SK-N-MC (cell line): ENCODE data around the gene ADAMTSL3.

Experiments
- EZH2 ChIP-seq: fragments of 200-600 bp; sonication (generic); IDR thresholded peaks from one replicate; pipeline ENCODE4 v1.6.1; 2017; ENCODE audit warnings: antibody characterized with exemption
- FOXP2 ChIP-seq: optimal IDR thresholded peaks from 2 replicates; pipeline ENCODE3; 2011; ENCODE audit warnings: mild to moderate bottlenecking, moderate library complexity; ENCODE audit not compliant: insufficient read depth; ENCODE audit errors: extremely low read length, control extremely low read depth
- POLR2AphosphoS5 ChIP-seq: IDR thresholded peaks from 2 replicates; pipeline ENCODE4 v1.6.1; 2012; ENCODE audit warnings: mild to moderate bottlenecking, low read depth, low read length, borderline replicate concordance

GRCh38 chr15:83659417-83659812, 5.5 kb downstream of the ADAMTSL3 start:
- TF ChIP-seq FOXP2 (no peak), EZH2 (no peak), POLR2AphosphoS5 (no peak)
